B cell (primary cell): ENCODE data around the gene FBLN2. TPM values are rescaled to one million over a fixed set of nuclear protein-coding genes. Genes with fewer than 3 reads are reported as not detected.

Experiments
- ATAC-seq: fragments of 200-7000 bp; cut with Tn5 transposase; one replicate; pipeline ENCODE4 v1.10.0; 2021; ENCODE audit warnings: low read depth, mild to moderate bottlenecking, moderate number of reproducible peaks, moderate library complexity
- CTCF ChIA-PET: fragments of 350-600 bp; sonication (Branson Sonifier 250); formaldehyde crosslinking; loops from one replicate; lab custom pipeline; 2021; ENCODE audit warnings: antibody characterized with exemption, inconsistent platforms; lab: Charles Lee
- POLR2A ChIA-PET: fragments of 350-600 bp; sonication (Branson Sonifier 250); formaldehyde crosslinking; loops from one replicate; lab custom pipeline; 2021; ENCODE audit warnings: antibody characterized with exemption; lab: Charles Lee
- DNase-seq: peaks from one replicate; pipeline ENCODE4 v3.0.0; 2013
- H2AFZ ChIP-seq: 2 replicates; pipeline ENCODE4 v1.6.1; 2012; ENCODE audit warnings: mild to moderate bottlenecking, low read depth, low read length; ENCODE audit not compliant: insufficient read depth, poor library complexity, severe bottlenecking
- H3K27ac ChIP-seq, 2 donors: 1 replicate in 1 of 2; 2 replicates in 1 of 2; pipeline ENCODE4 v1.5.1; 2012 to 2013; ENCODE audit warnings: low read length in 2 of 2, mild to moderate bottlenecking in 2 of 2, moderate library complexity in 1 of 2
- H3K27me3 ChIP-seq, 4 experiments: fragments of 200-600 bp in 1 of 4; sonication (generic) in 1 of 4; replicated peaks in 1 of 4; 1 replicate in 2 of 4; 2 replicates in 2 of 4; pipeline versions ENCODE4 v1.6.1 to v1.7.0; 2013 to 2016; ENCODE audit warnings: low read length in 3 of 4, mild to moderate bottlenecking in 2 of 4, mixed read lengths in 1 of 4, moderate library complexity in 1 of 4; ENCODE audit not compliant: insufficient read depth in 4 of 4, control insufficient read depth in 3 of 4; ENCODE audit errors: control extremely low read depth in 1 of 4
- H3K36me3 ChIP-seq, 2 experiments: replicated peaks in 1 of 2; 1 replicate in 1 of 2; 2 replicates in 1 of 2; pipeline versions ENCODE4 v1.6.1 to v1.7.1; 2013; ENCODE audit warnings: low read length in 1 of 2; ENCODE audit not compliant: insufficient read depth in 2 of 2, control insufficient read depth in 1 of 2; ENCODE audit errors: control extremely low read depth in 1 of 2, extremely low read depth in 1 of 2
- H3K4me1 ChIP-seq, 2 donors: fragments of 200-600 bp in 1 of 2; sonication (generic) in 1 of 2; 1 replicate in 1 of 2; 2 replicates in 1 of 2; pipeline versions ENCODE4 v1.5.1 to v1.6.1; 2013 to 2017; ENCODE audit warnings: low read length in 2 of 2; ENCODE audit not compliant: control insufficient read depth in 2 of 2, insufficient read depth in 2 of 2
- H3K4me2 ChIP-seq: replicated peaks from 2 replicates; pipeline ENCODE3; 2012; ENCODE audit warnings: mild to moderate bottlenecking, low read depth, low read length; ENCODE audit not compliant: poor library complexity, severe bottlenecking
- H3K4me3 ChIP-seq, 5 experiments: fragments of 200-600 bp in 1 of 5; sonication (generic) in 1 of 5; 1 replicate in 3 of 5; 2 replicates in 2 of 5; pipeline versions ENCODE4 v1.5.1 to v1.7.0; 2011 to 2016; ENCODE audit warnings: low read length in 4 of 5, mild to moderate bottlenecking in 4 of 5, low read depth in 2 of 5, control low read depth in 1 of 5, moderate library complexity in 1 of 5; ENCODE audit not compliant: insufficient read depth in 1 of 5; ENCODE audit errors: control extremely low read depth in 1 of 5, extremely low read depth in 1 of 5
- H3K79me2 ChIP-seq: fragments of 200-600 bp; sonication (generic); one replicate; pipeline ENCODE4 v1.6.0; 2016; ENCODE audit warnings: low read length; ENCODE audit not compliant: control insufficient read depth, insufficient read depth
- H3K9ac ChIP-seq: fragments of 200-600 bp; sonication (generic); 2 replicates; pipeline ENCODE4 v1.6.1; 2017; ENCODE audit warnings: mild to moderate bottlenecking, low read length, moderate library complexity
- H3K9me3 ChIP-seq, 3 donors: one replicate each; pipeline versions ENCODE4 v1.6.1 to v1.7.1; 2013; ENCODE audit warnings: low read length in 2 of 3; ENCODE audit not compliant: control insufficient read depth in 2 of 3, insufficient read depth in 1 of 3; ENCODE audit errors: control extremely low read depth in 1 of 3
- H4K20me1 ChIP-seq: 2 replicates; pipeline ENCODE4 v1.6.0; 2012; ENCODE audit warnings: mild to moderate bottlenecking, low read length; ENCODE audit not compliant: insufficient read depth, control insufficient read depth, poor library complexity, severe bottlenecking
- H3K27ac Mint-ChIP-seq: one replicate; pipeline ENCODE4 v1.8.0; 2021; ENCODE audit warnings: mixed read lengths
- H3K27me3 Mint-ChIP-seq: one replicate; pipeline ENCODE4 v1.8.0; 2021; ENCODE audit warnings: mixed read lengths
- H3K4me1 Mint-ChIP-seq: one replicate; pipeline ENCODE4 v1.8.0; 2021; ENCODE audit warnings: mixed read lengths
- H3K4me3 Mint-ChIP-seq: one replicate; pipeline ENCODE4 v1.8.0; 2021; ENCODE audit warnings: mixed read lengths
- H3K9me3 Mint-ChIP-seq: one replicate; pipeline ENCODE4 v1.8.0; 2022; ENCODE audit warnings: mixed read lengths; ENCODE audit not compliant: insufficient read depth
- CTCF ChIP-seq: fragments of 200-600 bp; IDR thresholded peaks from one replicate; pipeline ENCODE4 v1.8.0; 2022; ENCODE audit warnings: antibody characterized with exemption, mild to moderate bottlenecking
- EZH2 ChIP-seq: IDR thresholded peaks from 2 replicates; pipeline ENCODE4 v1.6.1; 2012; ENCODE audit warnings: borderline replicate concordance, low read depth, mild to moderate bottlenecking, moderate library complexity, low read length; ENCODE audit not compliant: insufficient read depth, poor library complexity, severe bottlenecking
- WGBS: methylation state at CpG from one replicate; pipeline ENCODE4 v1.1.5; 2013; ENCODE audit warnings: missing lambda C conversion rate; ENCODE audit not compliant: insufficient coverage; 5-methylcytosine and 5-hydroxymethylcytosine counted together
- intact Hi-C: fragments of 100-400 bp; cut with micrococcal nuclease; formaldehyde crosslinking; loops from one replicate; pipeline ENCODE4 v1.10.0; 2022
- polyA plus RNA-seq: library from polyadenylated mRNA; depleted of rRNA; stranded (reverse); fragments of >200 nt; gene quantifications from 2 replicates; pipeline ENCODE4 v1.2.3, GENCODE V29; 2012
- total RNA-seq, 2 donors: library from RNA; stranded (reverse); fragments of 120-200 nt in 1 of 2; gene quantifications; 1 replicate in 1 of 2; 2 replicates in 1 of 2; pipeline versions ENCODE4 v1.2.3 to v1.2.4, GENCODE V29; 2013 to 2022

FBLN2 gene
- total and polyA plus RNA-seq, 2 donors (not counting 1 experiment from before 2014, with no cell fraction given) = 3.6 to 8.2 TPM

- ChIA-PET CTCF (interaction anchor here (1.0 to 2.4 kb wide), 3 partner anchors 10 to 225 kb away, joined by 4 to 10 read pairs (median 6); no protein-coding TSS in a partner anchor), POLR2A (no interaction called here)
- Histone ChIP-seq H3K9me3 (peaks cover 0 to 12% (median 0%) of the 10 kb centered on the region in 3 donors), H3K4me2 (no peak overlapping the region), H4K20me1 (no peaks in the 10 kb centered on the region), H3K4me3 (no peak overlapping the region), H3K27me3 (peaks cover 0 to 38% (median 11%) of the 10 kb centered on the region in 4 experiments), H3K79me2 (no peaks in the 10 kb centered on the region), H2AFZ (no peak overlapping the region), H3K36me3 (no peaks in the 10 kb centered on the region), H3K27ac (no peak overlapping the region), H3K4me1 (peaks cover 0 to 3% of the 10 kb centered on the region in 2 donors), H3K9ac (no peak overlapping the region)
- Mint-ChIP-seq H3K9me3 (no peaks in the 10 kb centered on the region), H3K4me1 (peaks cover 7% of the 10 kb centered on the region), H3K4me3 (no peak overlapping the region), H3K27me3 (peaks cover 37% of the 10 kb centered on the region), H3K27ac (no peak overlapping the region)
- WGBS = 81% methylated on average over 2 of the region's 3 CpGs
- DNase-seq = no peak
- intact Hi-C loops = no loop called here
- ATAC-seq = no peak
- TF ChIP-seq CTCF (no peak), EZH2 (no peak)
Observed at GRCh38 chr3:13660042-13660874, 111.3 kb downstream of the FBLN2 start.

- Histone ChIP-seq H3K27me3 (peaks cover 0 to 30% (median 8%) of the 10 kb centered on the region in 4 experiments), H2AFZ (no peak overlapping the region), H3K79me2 (no peaks in the 10 kb centered on the region), H3K4me1 (peaks cover 0 to 3% of the 10 kb centered on the region in 2 donors), H3K9ac (no peak overlapping the region), H3K4me3 (no peak overlapping the region), H3K36me3 (no peaks in the 10 kb centered on the region), H3K4me2 (no peak overlapping the region), H4K20me1 (no peaks in the 10 kb centered on the region), H3K9me3 (peaks cover 0 to 12% (median 0%) of the 10 kb centered on the region in 3 donors), H3K27ac (no peak overlapping the region)
- TF ChIP-seq CTCF (no peak), EZH2 (no peak)
- peaks cover 29% of the 10 kb centered on the region for H3K27me3 Mint-ChIP-seq
- POLR2A ChIA-PET = no interaction called here
- intact Hi-C loops = no loop called here
- CTCF ChIA-PET = interaction anchor here (2.0 to 2.4 kb wide), 2 partner anchors 11 to 13 kb away, joined by 6 to 10 read pairs; no protein-coding TSS in a partner anchor
- H3K4me1 Mint-ChIP-seq = peaks cover 4% of the 10 kb centered on the region
- DNase-seq = no peak
- H3K9me3 Mint-ChIP-seq = no peaks in the 10 kb centered on the region
- H3K27ac Mint-ChIP-seq = no peak overlapping the region
- no peak overlapping the region for H3K4me3 Mint-ChIP-seq
- ATAC-seq = no peak
- 95% methylated on average over 16 of the region's 16 CpGs for WGBS
Observed at GRCh38 chr3:13661121-13661520, 112.2 kb downstream of the FBLN2 start.
